ENCODE results near the gene ATP5MK.
"Not testable (repeated sequence)": the region's sequence is repeated elsewhere in the genome, so short reads cannot be mapped to it uniquely, and the experiment has no call there.

Gene ATP5MK

GRCh38 chr10:103396067-103396788 is at the start of gene ATP5MK, which contains the start of gene PDCD11:
Gene ATP5MK (minus strand): TSS chr10:103396475. CDS start chr10:103392457, 4,018 bp downstream.
Gene PDCD11 (plus strand): TSS chr10:103396626. CDS start chr10:103398427, 1,801 bp downstream.
- DNase-seq: peak; percentile 96

- no peak for DNase-seq
Measured at GRCh38 chr10:103445366-103445765, 49.1 kb upstream of the ATP5MK start.

GRCh38 chr10:103444478-103444877 is 48.2 kb upstream of the ATP5MK start:
- DNase-seq: no peak

- DNase-seq: no peak
Measured at GRCh38 chr10:103443475-103444185, 47.4 kb upstream of the ATP5MK start.

- DNase-seq: no peak
Measured at GRCh38 chr10:103442031-103442461, 45.8 kb upstream of the ATP5MK start.

- no peak for DNase-seq
Measured at GRCh38 chr10:103441611-103442010, 45.3 kb upstream of the ATP5MK start.

GRCh38 chr10:103441206-103441605 is 44.9 kb upstream of the ATP5MK start:
- DNase-seq: no peak

GRCh38 chr10:103440416-103440815 is 44.1 kb upstream of the ATP5MK start:
- DNase-seq: no peak

- no peak for DNase-seq
Measured at GRCh38 chr10:103439776-103440175, 43.5 kb upstream of the ATP5MK start.

GRCh38 chr10:103433858-103434257 is 37.6 kb upstream of the ATP5MK start:
- DNase-seq: no peak

GRCh38 chr10:103431902-103432301 is 35.6 kb upstream of the ATP5MK start:
- DNase-seq: no peak

GRCh38 chr10:103429647-103430046 is 33.4 kb upstream of the ATP5MK start:
- DNase-seq: no peak

GRCh38 chr10:103428989-103429643 is 32.8 kb upstream of the ATP5MK start:
- DNase-seq: no peak

GRCh38 chr10:103427866-103428265 is 31.6 kb upstream of the ATP5MK start:
- DNase-seq: no peak

GRCh38 chr10:103423748-103424147 is 27.5 kb upstream of the ATP5MK start:
- DNase-seq: no peak

- no peak for DNase-seq
Measured at GRCh38 chr10:103419101-103419500, 22.8 kb upstream of the ATP5MK start.

- no peak for DNase-seq
Measured at GRCh38 chr10:103417601-103418000, 21.3 kb upstream of the ATP5MK start.

GRCh38 chr10:103417148-103417469 is 20.8 kb upstream of the ATP5MK start:
- DNase-seq: not testable (repeated sequence)

GRCh38 chr10:103416436-103417147 is 20.3 kb upstream of the ATP5MK start:
- peak; percentile 21 for DNase-seq

- no peak for DNase-seq
Measured at GRCh38 chr10:103415581-103415980, 19.3 kb upstream of the ATP5MK start.

GRCh38 chr10:103413564-103413963 is 17.3 kb upstream of the ATP5MK start:
- no peak for DNase-seq

- no peak for DNase-seq
Measured at GRCh38 chr10:103397191-103397825, 1.0 kb upstream of the ATP5MK start.

- DNase-seq: no peak
Measured at GRCh38 chr10:103396789-103397087, 463 bp upstream of the ATP5MK start.

All from NCI-H345 (cell line).